Mucosa of gallbladder (tissue), 1 donor: Measurements from ENCODE around the gene CTBP2. TPM values are rescaled to one million over a fixed set of nuclear protein-coding genes. Genes with fewer than 3 reads are reported as not detected.

Experiments used
- DNase-seq: peaks from one replicate; pipeline ENCODE4 v3.0.0-alpha.2; 2020; ENCODE audit warnings: low spot score
- total RNA-seq: library from RNA; stranded (reverse); gene quantifications from one replicate; pipeline ENCODE4 v1.2.1, GENCODE V29; 2021
- donor health status: DM: no; HTN: no; CAD: no.

The CTBP2 gene
- total RNA-seq, 1 donor from 2014 or later: 99.5 TPM

- no peak for DNase-seq
Observed at GRCh38 chr10:125125951-125126735, 34.2 kb downstream of the CTBP2 start.

GRCh38 chr10:125124907-125125306 is 35.5 kb downstream of the CTBP2 start:
- no peak for DNase-seq

GRCh38 chr10:125124115-125124487 is 36.3 kb downstream of the CTBP2 start:
- no peak for DNase-seq

GRCh38 chr10:125123476-125124114 is 36.8 kb downstream of the CTBP2 start:
- peak; percentile 90 for DNase-seq

- DNase-seq: no peak
Observed at GRCh38 chr10:125122566-125122965, 37.8 kb downstream of the CTBP2 start.

- DNase-seq: no peak
Observed at GRCh38 chr10:125121003-125121402, 39.4 kb downstream of the CTBP2 start.

- peak; percentile 52 for DNase-seq
Observed at GRCh38 chr10:125120053-125120710, 40.2 kb downstream of the CTBP2 start.

- DNase-seq: no peak
Observed at GRCh38 chr10:125118701-125119100, 41.7 kb downstream of the CTBP2 start.

GRCh38 chr10:125118011-125118611 is 42.3 kb downstream of the CTBP2 start:
- DNase-seq: peak; percentile 52

GRCh38 chr10:125116652-125117310 is 43.6 kb downstream of the CTBP2 start:
- no peak for DNase-seq

- DNase-seq: no peak
Observed at GRCh38 chr10:125116041-125116649, 44.2 kb downstream of the CTBP2 start.

GRCh38 chr10:125115409-125115808 is 45.0 kb downstream of the CTBP2 start:
- DNase-seq: no peak

- DNase-seq: no peak
Observed at GRCh38 chr10:125114761-125115391, 45.5 kb downstream of the CTBP2 start.

GRCh38 chr10:125113691-125114371 is 46.5 kb downstream of the CTBP2 start:
- no peak for DNase-seq

GRCh38 chr10:125112697-125113494 is 47.5 kb downstream of the CTBP2 start:
- no peak for DNase-seq

- DNase-seq: no peak
Observed at GRCh38 chr10:125111118-125111727, 49.1 kb downstream of the CTBP2 start.

- DNase-seq: no peak
Observed at GRCh38 chr10:125107965-125108580, 52.3 kb downstream of the CTBP2 start.

- DNase-seq: no peak
Observed at GRCh38 chr10:125107166-125107949, 53.0 kb downstream of the CTBP2 start.
